ENCODE measurements around the gene KAT2B. TPM values are rescaled to one million over a fixed set of nuclear protein-coding genes. Genes with fewer than 3 reads are reported as not detected.

KAT2B gene
- total and polyA plus RNA-seq, 8 donors = 3.8 to 208 (median 20.3) TPM

GRCh38 chr3:20181276-20181675 is 141.0 kb downstream of the KAT2B start:
- no peak for DNase-seq
- Histone ChIP-seq H3K27ac (no peak overlapping the region), H3K4me3 (no peak overlapping the region), H3K36me3 (no peaks in the 10 kb centered on the region), H3K4me1 (peaks cover 0 to 11% (median 9%) of the 10 kb centered on the region in 4 donors), H3K27me3 (no peaks in the 10 kb centered on the region), H3K9me3 (no peaks in the 10 kb centered on the region)
- intact Hi-C loops (cut with DNase I; ENCODE audit: low total_unique reads) = no loop called here
- TF ChIP-seq EP300 (IDR thresholded peaks at IDR 0.05) (no peak), CTCF (IDR thresholded peaks at IDR 0.05) (no peak), POLR2AphosphoS5 (IDR thresholded peaks at IDR 0.05) (no peak), POLR2A (IDR thresholded peaks at IDR 0.05) (no peak)
- WGBS, 5 donors = 66 to 82% (median 77%) methylated on average over 3 of the region's 3 CpGs

- intact Hi-C loops (cut with DNase I; ENCODE audit: low total_unique reads) = no loop called here
- DNase-seq = peak; percentile 20 to 59
- Histone ChIP-seq H3K4me1 (peaks cover 0 to 17% (median 12%) of the 10 kb centered on the region in 4 donors), H3K36me3 (no peaks in the 10 kb centered on the region), H3K9me3 (no peaks in the 10 kb centered on the region), H3K27ac (no peak overlapping the region), H3K27me3 (no peaks in the 10 kb centered on the region), H3K4me3 (no peak overlapping the region)
- TF ChIP-seq CTCF (IDR thresholded peaks at IDR 0.05) (no peak), POLR2A (IDR thresholded peaks at IDR 0.05) (no peak), POLR2AphosphoS5 (IDR thresholded peaks at IDR 0.05) (no peak), EP300 (IDR thresholded peaks at IDR 0.05) (no peak)
- 37 to 73% (median 63%) methylated on average over 4 of the region's 4 CpGs for WGBS, 5 donors
Measured at GRCh38 chr3:20182206-20182605, 142.0 kb downstream of the KAT2B start.

- 2 to 9% (median 4%) methylated on average over 12 of the region's 12 CpGs for WGBS, 5 donors
- peak in 1 of 2 donors; percentile 44 for DNase-seq
- intact Hi-C loops (cut with DNase I; ENCODE audit: low total_unique reads) = no loop called here
Measured at GRCh38 chr3:20185331-20185678, 145.1 kb downstream of the KAT2B start.

GRCh38 chr3:20185679-20186599 is 145.7 kb downstream of the KAT2B start, which contains the start of gene SGO1:
SGO1 (minus strand) TSS chr3:20186206; CDS start chr3:20184027, 2,179 bp downstream.
- 0 to 1% (median 0%) methylated on average over 45 to 65 of the region's 65 CpGs for WGBS, 5 donors
- intact Hi-C loops (cut with DNase I; ENCODE audit: low total_unique reads) = no loop called here

More at GRCh38 chr3:20185331-20185678, 145.1 kb downstream of the KAT2B start:
- Histone ChIP-seq H3K27ac (peak overlapping the region in 4 of 5 donors; percentile 90 to 97 (median 94)), H3K9me3 (no peaks in the 10 kb centered on the region), H3K27me3 (no peaks in the 10 kb centered on the region), H3K4me1 (peaks cover 0 to 21% (median 17%) of the 10 kb centered on the region in 4 donors), H3K36me3 (no peaks in the 10 kb centered on the region), H3K4me3 (peak overlapping the region; percentile 57 to 88 (median 72))
- TF ChIP-seq POLR2A (IDR thresholded peaks at IDR 0.05) (no peak), POLR2AphosphoS5 (IDR thresholded peaks at IDR 0.05) (no peak), EP300 (IDR thresholded peaks at IDR 0.05) (no peak), CTCF (IDR thresholded peaks at IDR 0.05) (no peak)

More at GRCh38 chr3:20185679-20186599, 145.7 kb downstream of the KAT2B start, which contains the start of gene SGO1:
- H3K27ac ChIP-seq = peak within 1 kb of the TSS; percentile 89 to 97 (median 93)
- peaks cover 0 to 21% (median 17%) of the 10 kb centered on the region in 4 donors for H3K4me1 ChIP-seq
- H3K4me3 ChIP-seq = peak within 1 kb of the TSS; percentile 57 to 88 (median 72)
- TF ChIP-seq EP300 (IDR thresholded peaks at IDR 0.05) (no peak), POLR2AphosphoS5 (IDR thresholded peaks at IDR 0.05) (peak; percentile 85 to 96 (median 92)), POLR2A (IDR thresholded peaks at IDR 0.05) (peak in 1 of 4 donors; percentile 53), CTCF (IDR thresholded peaks at IDR 0.05) (peak in 1 of 7 experiments; percentile 6)
- H3K27me3 ChIP-seq = no peaks in the 10 kb centered on the region
- no peaks in the 10 kb centered on the region for H3K36me3 ChIP-seq
- no peaks in the 10 kb centered on the region for H3K9me3 ChIP-seq
- DNase-seq = peak; percentile 100
